Activated B cell treated with CpG ODN at 0.5 μM for 24 hours (primary cell): ENCODE results near the gene ELF4. TPM values are rescaled to one million over a fixed set of nuclear protein-coding genes. Genes with fewer than 3 reads are reported as not detected.

Experiments
- ATAC-seq: fragments of 200-7000 bp; cut with Tn5 transposase; one replicate; pipeline ENCODE4 v1.10.0; 2021; ENCODE audit warnings: low read depth, mild to moderate bottlenecking, moderate library complexity
- CTCF ChIA-PET: fragments of 350-600 bp; sonication (Branson Sonifier 250); formaldehyde crosslinking; loops from one replicate; lab custom pipeline; 2021; ENCODE audit warnings: antibody characterized with exemption; lab: Charles Lee
- POLR2A ChIA-PET: fragments of 350-600 bp; sonication (Branson Sonifier 250); formaldehyde crosslinking; loops from one replicate; lab custom pipeline; 2021; ENCODE audit warnings: antibody characterized with exemption; lab: Charles Lee
- DNase-seq: peaks from one replicate; pipeline ENCODE4 v3.0.0; 2022
- H3K27ac Mint-ChIP-seq: one replicate; pipeline ENCODE4 v1.8.0; 2020; ENCODE audit warnings: mixed read lengths
- H3K27me3 Mint-ChIP-seq: one replicate; pipeline ENCODE4 v1.8.0; 2021; ENCODE audit warnings: mixed read lengths
- H3K36me3 Mint-ChIP-seq: one replicate; pipeline ENCODE4 v1.8.0; 2021; ENCODE audit warnings: low read depth, mixed read lengths
- H3K4me1 Mint-ChIP-seq: one replicate; pipeline ENCODE4 v1.8.0; 2021; ENCODE audit warnings: mixed read lengths
- H3K4me3 Mint-ChIP-seq: one replicate; pipeline ENCODE4 v1.8.0; 2020; ENCODE audit warnings: mild to moderate bottlenecking, mixed read lengths
- H3K9me3 Mint-ChIP-seq: one replicate; pipeline ENCODE4 v1.8.0; 2020; ENCODE audit warnings: mixed read lengths
- intact Hi-C: fragments of 100-400 bp; cut with micrococcal nuclease; formaldehyde crosslinking; loops from one replicate; pipeline ENCODE4 v1.15.1; 2024
- total RNA-seq: library from RNA; stranded (reverse); gene quantifications from 2 replicates; pipeline ENCODE4 v1.2.3, GENCODE V29; 2022
- TF ChIP-seq, protein P1 (sequence below): fragments of 200-600 bp; IDR thresholded peaks from one replicate; pipeline ENCODE4 v1.8.0; 2022; ENCODE audit warnings: antibody characterized with exemption, mild to moderate bottlenecking

Gene ELF4
- total RNA-seq, 1 donor from 2014 or later: 33.0 TPM

DNA sequence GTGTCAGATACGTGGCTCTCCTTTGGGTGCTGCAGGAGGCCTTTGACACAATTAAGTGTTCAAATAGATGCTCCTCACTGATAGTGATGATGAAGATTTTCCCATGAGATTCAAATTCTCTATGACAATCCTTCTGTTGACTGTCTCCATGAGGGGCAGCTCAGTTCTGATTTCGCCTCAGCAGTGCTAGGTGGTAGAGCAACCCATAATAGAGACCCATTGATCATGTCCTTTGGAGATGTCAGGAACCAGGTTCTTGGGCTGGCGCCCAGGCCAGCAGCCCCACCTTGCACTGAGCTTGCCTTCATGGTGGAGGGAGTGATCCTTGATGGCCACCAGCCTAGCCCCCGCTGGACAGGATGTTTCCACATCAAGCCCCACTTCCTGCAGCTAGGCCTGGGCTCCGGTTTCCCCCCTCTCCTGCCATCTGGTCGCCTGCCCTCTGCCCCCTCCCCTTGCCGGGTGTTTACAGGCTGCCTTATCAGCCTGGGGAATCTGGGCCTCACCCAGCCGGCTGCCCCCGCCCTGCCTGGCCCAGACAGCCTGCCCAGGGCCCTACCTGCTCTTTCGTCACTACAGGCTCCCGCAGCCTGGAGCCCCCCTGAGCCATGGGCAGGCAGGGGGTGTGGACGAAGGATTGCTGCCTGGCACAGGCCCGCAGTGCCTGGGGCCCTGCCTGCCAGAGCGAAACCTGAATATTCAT is 12.6 kb downstream of the ELF4 start:
- ChIA-PET POLR2A (interaction anchor here (0.6 to 1.0 kb wide), 3 partner anchors 14 to 323 kb away, joined by 4 to 5 read pairs (median 4); no protein-coding TSS in a partner anchor), CTCF (interaction anchor here (2.3 kb wide), 1 partner anchor 17 kb away, joined by 7 read pairs; no protein-coding TSS in a partner anchor)
- H3K4me1 Mint-ChIP-seq: peaks cover 62% of the 10 kb centered on the region
- H3K27ac Mint-ChIP-seq: no peak overlapping the region
- TF ChIP-seq, protein P1, sequence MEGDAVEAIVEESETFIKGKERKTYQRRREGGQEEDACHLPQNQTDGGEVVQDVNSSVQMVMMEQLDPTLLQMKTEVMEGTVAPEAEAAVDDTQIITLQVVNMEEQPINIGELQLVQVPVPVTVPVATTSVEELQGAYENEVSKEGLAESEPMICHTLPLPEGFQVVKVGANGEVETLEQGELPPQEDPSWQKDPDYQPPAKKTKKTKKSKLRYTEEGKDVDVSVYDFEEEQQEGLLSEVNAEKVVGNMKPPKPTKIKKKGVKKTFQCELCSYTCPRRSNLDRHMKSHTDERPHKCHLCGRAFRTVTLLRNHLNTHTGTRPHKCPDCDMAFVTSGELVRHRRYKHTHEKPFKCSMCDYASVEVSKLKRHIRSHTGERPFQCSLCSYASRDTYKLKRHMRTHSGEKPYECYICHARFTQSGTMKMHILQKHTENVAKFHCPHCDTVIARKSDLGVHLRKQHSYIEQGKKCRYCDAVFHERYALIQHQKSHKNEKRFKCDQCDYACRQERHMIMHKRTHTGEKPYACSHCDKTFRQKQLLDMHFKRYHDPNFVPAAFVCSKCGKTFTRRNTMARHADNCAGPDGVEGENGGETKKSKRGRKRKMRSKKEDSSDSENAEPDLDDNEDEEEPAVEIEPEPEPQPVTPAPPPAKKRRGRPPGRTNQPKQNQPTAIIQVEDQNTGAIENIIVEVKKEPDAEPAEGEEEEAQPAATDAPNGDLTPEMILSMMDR: no peak
- H3K9me3 Mint-ChIP-seq: no peaks in the 10 kb centered on the region
- H3K36me3 Mint-ChIP-seq: peaks cover 3% of the 10 kb centered on the region
- no peak overlapping the region for H3K4me3 Mint-ChIP-seq
- no peak for DNase-seq
- no peaks in the 10 kb centered on the region for H3K27me3 Mint-ChIP-seq
- intact Hi-C loops: no loop called here
- no peak for ATAC-seq

DNA sequence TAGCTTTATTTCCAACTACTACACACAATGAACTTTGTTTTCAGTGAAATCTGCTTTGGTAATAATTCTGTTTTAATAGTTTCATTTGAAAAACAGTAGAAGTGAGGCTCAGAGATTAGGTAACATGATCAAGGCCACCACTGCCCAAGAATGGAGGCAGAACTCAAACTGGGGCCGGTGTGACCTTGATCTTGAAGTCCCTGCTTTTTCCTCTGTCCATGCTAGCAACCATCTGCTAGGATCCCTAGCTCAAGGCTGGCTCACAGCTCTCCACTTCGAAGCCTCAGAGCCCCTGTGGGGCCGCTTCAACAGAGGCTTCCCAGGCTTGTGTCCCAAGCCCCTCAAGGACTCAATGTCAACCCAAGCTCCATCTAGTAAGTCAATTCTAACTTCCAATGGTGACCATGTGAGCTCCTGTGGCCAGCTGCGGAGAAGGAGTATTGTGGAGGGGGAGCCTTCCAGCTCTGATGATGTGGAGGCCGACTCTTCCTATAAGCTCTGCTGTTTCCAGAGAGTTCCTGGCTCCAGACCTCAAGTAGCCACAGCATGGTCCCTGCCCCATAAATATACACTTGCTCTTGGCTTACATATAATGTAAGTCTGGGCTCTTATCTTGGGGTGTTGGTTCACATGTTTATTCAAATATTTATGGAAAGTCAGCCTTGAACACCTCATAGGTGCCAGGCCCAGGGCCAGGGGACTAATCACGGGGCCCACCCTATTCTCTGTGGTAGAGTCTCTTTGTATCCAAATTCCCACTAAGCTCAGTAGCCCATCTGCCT is 14.9 kb downstream of the ELF4 start:
- DNase-seq (no peak), ATAC-seq (no peak)
- Mint-ChIP-seq H3K27me3 (no peaks in the 10 kb centered on the region), H3K4me1 (peaks cover 64% of the 10 kb centered on the region), H3K9me3 (no peaks in the 10 kb centered on the region), H3K27ac (no peak overlapping the region), H3K36me3 (peaks cover 1% of the 10 kb centered on the region), H3K4me3 (no peak overlapping the region)
- ChIA-PET POLR2A (interaction anchor here (1.5 kb wide), 1 partner anchor 13 kb away, joined by 5 read pairs; no protein-coding TSS in a partner anchor), CTCF (no interaction called here)
- TF ChIP-seq, protein P1: no peak
- intact Hi-C loops: no loop called here

DNA sequence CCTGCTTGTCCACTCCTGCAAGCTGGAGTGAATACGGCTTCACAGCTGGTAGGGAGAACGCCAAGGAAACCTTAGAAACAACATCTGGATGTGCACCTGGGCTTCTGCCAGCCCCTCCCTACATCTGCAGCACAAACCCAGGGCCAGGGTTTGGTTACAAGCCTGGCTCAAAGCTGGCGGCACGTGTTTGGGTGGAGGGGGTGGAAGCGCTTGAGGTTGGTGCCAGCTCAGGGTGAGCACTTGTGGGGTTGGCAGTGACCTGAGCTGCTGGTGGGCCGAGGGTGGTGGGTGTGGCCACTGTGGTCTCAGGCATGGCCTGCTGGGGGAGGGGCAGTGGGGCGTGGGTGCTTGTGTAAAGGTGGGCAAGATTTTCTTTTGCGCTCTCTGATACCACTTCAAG is 15.6 kb downstream of the ELF4 start:
- no peak overlapping the region for H3K4me3 Mint-ChIP-seq
- H3K27me3 Mint-ChIP-seq: no peaks in the 10 kb centered on the region
- no peak for ATAC-seq

DNA sequence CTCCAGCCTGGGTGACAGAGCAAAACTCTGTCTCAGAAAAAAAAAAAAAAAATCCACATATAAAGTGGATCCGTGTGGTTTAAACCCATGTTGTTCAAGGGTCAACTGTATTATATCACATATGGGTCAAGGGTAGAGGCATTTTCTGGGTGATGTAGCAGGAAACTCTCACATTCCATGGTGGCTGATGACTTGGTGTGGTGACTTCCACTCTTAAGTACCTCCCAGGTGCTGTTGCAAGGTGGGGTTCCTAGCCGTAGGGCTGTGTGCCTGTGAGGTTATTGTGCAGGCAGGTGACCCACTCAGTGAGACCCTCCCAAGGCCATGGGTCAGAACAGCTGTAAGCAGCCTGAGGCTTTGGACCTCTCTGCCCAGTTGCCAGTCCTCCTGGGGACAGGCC is 17.0 kb downstream of the ELF4 start:
- Mint-ChIP-seq H3K9me3 (no peaks in the 10 kb centered on the region), H3K36me3 (peaks cover 1% of the 10 kb centered on the region), H3K4me3 (no peak overlapping the region), H3K27me3 (no peaks in the 10 kb centered on the region), H3K27ac (no peak overlapping the region), H3K4me1 (peaks cover 64% of the 10 kb centered on the region)
- TF ChIP-seq, protein P1: no peak
- ATAC-seq (no peak), DNase-seq (no peak)
- intact Hi-C loops: no loop called here
- ChIA-PET CTCF (no interaction called here), POLR2A (interaction anchor here (0.5 to 1.8 kb wide), 4 partner anchors 9 to 115 kb away, joined by 3 to 10 read pairs (median 5); partner anchors contain the start of gene ELF4)

More for the DNA sequence above, 15.6 kb downstream of the ELF4 start:
- no peak for DNase-seq
- ChIA-PET POLR2A (interaction anchor here (1.2 kb wide), 1 partner anchor 9 kb away, joined by 3 read pairs; no protein-coding TSS in a partner anchor), CTCF (no interaction called here)
- H3K27ac Mint-ChIP-seq: no peak overlapping the region
- intact Hi-C loops: no loop called here
- TF ChIP-seq, protein P1: no peak
- peaks cover 63% of the 10 kb centered on the region for H3K4me1 Mint-ChIP-seq
- no peaks in the 10 kb centered on the region for H3K9me3 Mint-ChIP-seq
- H3K36me3 Mint-ChIP-seq: peaks cover 1% of the 10 kb centered on the region
